HUES48 (cell line): ENCODE data around the gene KBTBD13.
A peak's percentile ranks its signal among the peaks of the same experiment; 100 is the strongest.

Source experiments
- H3K27ac ChIP-seq: one replicate; pipeline ENCODE4 v1.7.0; 2013; ENCODE audit warnings: low read depth, low read length, inconsistent platforms
- H3K27me3 ChIP-seq: 2 replicates; pipeline ENCODE4 v1.6.1; 2013; ENCODE audit warnings: mild to moderate bottlenecking, low read length; ENCODE audit not compliant: control insufficient read depth, insufficient read depth
- H3K36me3 ChIP-seq: 2 replicates; pipeline ENCODE4 v1.6.1; 2013; ENCODE audit warnings: low read length; ENCODE audit not compliant: control insufficient read depth, insufficient read depth
- H3K4me1 ChIP-seq: 2 replicates; pipeline ENCODE4 v1.6.1; 2013; ENCODE audit warnings: mild to moderate bottlenecking, low read length; ENCODE audit not compliant: control insufficient read depth, insufficient read depth
- H3K4me3 ChIP-seq: 2 replicates; pipeline ENCODE4 v1.5.1; 2013; ENCODE audit warnings: mild to moderate bottlenecking, low read depth, low read length
- H3K9ac ChIP-seq: 2 replicates; pipeline ENCODE4 v1.6.1; 2013; ENCODE audit warnings: mild to moderate bottlenecking, low read depth, low read length, moderate library complexity
- H3K9me3 ChIP-seq: 2 replicates; pipeline ENCODE4 v1.6.1; 2013; ENCODE audit warnings: low read length; ENCODE audit not compliant: control insufficient read depth, insufficient read depth

KBTBD13 gene

DNA sequence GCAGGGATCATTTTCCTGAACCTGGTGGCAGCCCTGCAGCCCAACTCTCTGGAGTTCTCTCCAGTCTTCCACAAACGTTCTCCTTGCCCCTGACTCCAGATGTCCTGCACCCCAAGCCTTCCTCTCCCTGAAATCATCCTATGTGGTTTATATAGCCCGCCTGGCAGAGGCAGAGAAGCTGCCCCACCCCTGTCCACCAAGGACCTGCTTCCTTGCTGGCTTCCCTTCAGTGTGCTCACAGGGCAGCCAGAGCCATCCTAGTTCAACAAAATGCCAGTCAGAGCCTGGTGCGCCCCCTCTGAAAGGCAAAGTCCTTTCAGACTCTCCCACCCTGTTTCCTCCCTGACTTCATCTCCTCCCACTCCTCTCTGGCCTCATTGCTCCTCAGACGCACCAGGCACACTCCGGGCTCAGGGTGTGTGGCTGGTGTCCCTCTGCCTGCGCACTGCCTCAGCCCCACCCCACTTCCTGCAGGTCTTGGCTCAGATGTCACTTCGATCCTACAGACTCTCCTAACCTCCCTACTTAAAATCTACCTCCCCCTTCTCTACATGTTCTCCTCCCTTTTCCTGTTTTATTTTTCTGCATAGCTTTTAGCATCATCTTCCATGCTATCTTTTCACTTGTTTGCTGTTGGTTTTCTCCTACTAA, 5.9 kb downstream of the KBTBD13 start:
- no peak overlapping the region for H3K9ac ChIP-seq
- no peak overlapping the region; the same call in 1 of the 2 replicates for H3K4me3 ChIP-seq
- peaks cover 5% of the 10 kb centered on the region; the same call in 1 of the 2 replicates for H3K27me3 ChIP-seq
- no peaks in the 10 kb centered on the region for H3K36me3 ChIP-seq
- H3K9me3 ChIP-seq = no peaks in the 10 kb centered on the region
- peaks cover 29% of the 10 kb centered on the region for H3K4me1 ChIP-seq
- H3K27ac ChIP-seq = peak overlapping the region; percentile 89

GRCh38 chr15:65083262-65083701, 6.7 kb downstream of the KBTBD13 start:
- Histone ChIP-seq H3K9ac (no peak overlapping the region), H3K4me1 (peaks cover 31% of the 10 kb centered on the region), H3K36me3 (no peaks in the 10 kb centered on the region), H3K9me3 (no peaks in the 10 kb centered on the region), H3K27ac (peak overlapping the region; percentile 89), H3K4me3 (no peak overlapping the region; the same call in 1 of the 2 replicates), H3K27me3 (peaks cover 3% of the 10 kb centered on the region; the same call in 1 of the 2 replicates)

GRCh38 chr15:65084500-65085206, 8.1 kb downstream of the KBTBD13 start:
- Histone ChIP-seq H3K4me1 (peaks cover 36% of the 10 kb centered on the region), H3K9ac (no peak overlapping the region)

DNA sequence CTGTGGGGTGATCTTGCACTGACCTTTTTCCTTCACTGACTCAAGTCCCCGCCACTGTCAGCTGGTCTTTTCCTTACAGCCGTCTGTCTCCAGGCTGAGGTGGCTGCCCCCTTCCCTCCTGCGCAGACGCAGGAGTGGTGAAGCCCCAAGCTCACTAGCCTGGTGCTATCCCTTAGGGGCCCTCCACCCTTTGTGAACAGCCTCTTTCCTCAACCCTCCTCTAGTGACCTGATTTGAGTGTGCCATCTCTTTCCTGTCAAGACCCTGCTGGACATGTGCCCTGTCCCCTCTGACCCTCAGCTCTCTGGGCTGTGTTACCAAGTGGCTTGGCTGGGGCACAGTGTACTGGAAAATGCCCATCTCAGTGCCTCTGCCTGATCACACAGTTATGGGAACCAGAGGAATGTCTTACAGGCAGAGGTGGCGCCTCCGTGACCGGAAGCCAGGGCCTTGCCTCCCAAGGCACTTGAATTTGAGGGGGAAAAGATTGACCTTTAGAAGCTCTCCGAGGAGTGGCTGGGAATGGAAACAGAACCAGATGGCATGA, 8.7 kb downstream of the KBTBD13 start:
- Histone ChIP-seq H3K27ac (no peak overlapping the region), H3K9ac (no peak overlapping the region), H3K4me3 (no peak overlapping the region), H3K27me3 (no peaks in the 10 kb centered on the region), H3K9me3 (no peaks in the 10 kb centered on the region), H3K36me3 (no peaks in the 10 kb centered on the region), H3K4me1 (peaks cover 36% of the 10 kb centered on the region)

More at GRCh38 chr15:65084500-65085206, 8.1 kb downstream of the KBTBD13 start:
- Histone ChIP-seq H3K4me3 (no peak overlapping the region), H3K27me3 (no peaks in the 10 kb centered on the region), H3K27ac (no peak overlapping the region), H3K36me3 (no peaks in the 10 kb centered on the region), H3K9me3 (no peaks in the 10 kb centered on the region)

GRCh38 chr15:65085990-65086679, 9.6 kb downstream of the KBTBD13 start:
- Histone ChIP-seq H3K4me1 (peaks cover 36% of the 10 kb centered on the region), H3K36me3 (no peaks in the 10 kb centered on the region), H3K27ac (no peak overlapping the region), H3K9ac (no peak overlapping the region), H3K9me3 (no peaks in the 10 kb centered on the region), H3K27me3 (no peaks in the 10 kb centered on the region), H3K4me3 (no peak overlapping the region)

DNA sequence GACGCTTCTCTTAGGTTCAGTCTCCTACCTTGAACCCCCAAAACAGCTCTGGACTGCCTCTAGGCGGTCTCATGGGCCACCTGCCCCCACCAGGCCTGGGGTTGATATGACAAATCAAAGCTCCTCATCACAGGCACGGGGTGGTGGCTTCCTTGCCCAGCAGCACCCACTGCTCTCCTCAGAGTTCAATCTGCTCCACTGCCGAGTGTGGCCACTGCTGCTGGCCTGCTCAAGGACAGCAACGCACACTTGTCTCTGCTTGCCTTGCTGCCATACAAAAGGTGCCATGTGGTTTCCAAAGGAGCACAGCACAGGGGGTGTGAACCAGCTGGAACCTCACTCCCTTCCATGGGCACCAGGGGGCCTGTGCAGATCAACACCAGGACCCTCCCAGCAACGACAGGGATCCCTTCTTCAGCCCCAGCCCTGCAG, 10.2 kb downstream of the KBTBD13 start:
- peaks cover 36% of the 10 kb centered on the region for H3K4me1 ChIP-seq
- H3K36me3 ChIP-seq = no peaks in the 10 kb centered on the region

DNA sequence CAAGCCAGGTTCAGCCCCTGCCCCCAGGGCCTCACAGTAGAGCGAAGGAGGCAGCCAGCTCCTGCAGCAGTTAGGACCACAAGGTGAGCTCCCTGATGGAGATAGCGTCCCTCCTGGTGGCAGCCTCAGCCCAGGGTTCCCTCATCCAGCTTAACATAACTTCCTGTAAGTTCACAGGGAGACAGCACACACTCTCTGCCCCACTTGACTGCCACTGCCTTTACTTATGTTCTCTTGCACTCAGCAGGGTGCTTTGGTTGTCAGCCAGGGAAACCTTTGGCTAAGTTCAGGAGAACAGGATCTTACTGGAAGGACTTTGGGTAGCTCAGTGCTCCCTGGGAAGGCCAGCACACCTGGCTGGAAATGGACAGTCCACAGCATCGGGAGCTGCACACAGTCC, 10.9 kb downstream of the KBTBD13 start:
- H3K36me3 ChIP-seq = no peaks in the 10 kb centered on the region
- no peak overlapping the region for H3K9ac ChIP-seq
- peaks cover 31% of the 10 kb centered on the region for H3K4me1 ChIP-seq
- H3K27ac ChIP-seq = no peak overlapping the region
- H3K9me3 ChIP-seq = no peaks in the 10 kb centered on the region
- no peaks in the 10 kb centered on the region for H3K27me3 ChIP-seq
- H3K4me3 ChIP-seq = no peak overlapping the region

More for the DNA sequence above, 10.2 kb downstream of the KBTBD13 start:
- Histone ChIP-seq H3K27me3 (no peaks in the 10 kb centered on the region), H3K27ac (no peak overlapping the region), H3K4me3 (no peak overlapping the region), H3K9ac (no peak overlapping the region), H3K9me3 (no peaks in the 10 kb centered on the region)

GRCh38 chr15:65087873-65088642, 11.5 kb downstream of the KBTBD13 start:
- Histone ChIP-seq H3K27ac (peak overlapping the region; percentile 33), H3K4me3 (no peak overlapping the region), H3K4me1 (peaks cover 24% of the 10 kb centered on the region), H3K9ac (no peak overlapping the region), H3K36me3 (no peaks in the 10 kb centered on the region), H3K9me3 (no peaks in the 10 kb centered on the region), H3K27me3 (no peaks in the 10 kb centered on the region)

DNA sequence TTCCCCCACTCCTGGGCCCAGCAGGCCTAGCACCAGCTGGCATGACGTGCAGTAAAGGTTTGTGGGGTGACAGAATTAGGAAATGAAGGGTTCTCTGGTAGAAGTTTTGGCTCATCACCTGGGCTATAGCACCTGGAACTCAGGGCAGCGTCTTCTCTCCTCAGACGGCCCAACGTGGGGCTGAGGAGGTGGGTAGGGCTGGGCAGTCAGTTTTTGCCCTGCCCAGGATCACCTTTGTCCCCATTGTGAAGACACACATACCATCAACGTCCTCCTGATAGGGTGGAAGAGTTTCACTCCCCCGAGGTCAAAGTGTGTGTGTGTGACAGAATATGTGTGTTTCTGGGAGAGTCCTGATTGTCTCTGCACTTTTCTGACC, 12.1 kb downstream of the KBTBD13 start:
- Histone ChIP-seq H3K9ac (no peak overlapping the region), H3K4me3 (no peak overlapping the region), H3K9me3 (no peaks in the 10 kb centered on the region), H3K4me1 (peaks cover 19% of the 10 kb centered on the region), H3K27ac (peak overlapping the region; percentile 33), H3K27me3 (no peaks in the 10 kb centered on the region), H3K36me3 (no peaks in the 10 kb centered on the region)

DNA sequence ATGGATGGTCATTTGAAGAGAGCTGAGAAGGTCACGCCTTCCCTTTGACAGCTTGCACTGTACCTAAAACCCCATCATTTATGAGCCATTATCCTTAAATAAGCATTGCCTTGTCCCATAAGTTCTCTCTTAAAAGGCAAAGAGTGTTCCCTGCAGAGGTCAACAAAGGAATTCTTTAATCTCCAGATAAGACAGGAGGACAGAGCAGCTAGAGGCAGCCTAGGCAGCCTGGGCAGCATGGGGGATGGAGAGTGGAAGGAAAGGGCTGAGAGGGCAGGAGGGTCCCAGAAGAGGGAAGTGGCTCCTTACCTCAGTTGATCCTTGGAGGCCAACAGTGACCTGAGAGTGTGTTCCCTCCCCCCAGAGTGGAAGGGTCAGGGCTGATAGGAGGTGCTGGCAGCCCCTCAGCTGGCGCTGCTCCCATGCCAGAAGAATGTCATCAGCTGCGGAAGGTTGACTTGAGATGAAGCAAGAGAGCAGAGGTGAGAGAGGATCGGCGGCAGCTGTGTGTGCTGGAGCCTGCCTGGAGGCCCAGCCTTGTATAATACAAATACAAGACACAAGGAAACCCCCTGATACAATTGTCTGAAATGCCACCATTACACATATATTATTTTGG, 12.8 kb downstream of the KBTBD13 start:
- H3K9me3 ChIP-seq = no peaks in the 10 kb centered on the region
- no peak overlapping the region for H3K27ac ChIP-seq
- H3K36me3 ChIP-seq = no peaks in the 10 kb centered on the region
- peaks cover 12% of the 10 kb centered on the region; the same call in 1 of the 2 replicates for H3K4me1 ChIP-seq
- H3K27me3 ChIP-seq = no peaks in the 10 kb centered on the region
- H3K9ac ChIP-seq = no peak overlapping the region
- no peak overlapping the region for H3K4me3 ChIP-seq
